SU-DHL-6 (cell line): ENCODE data around the gene LRRC34.

ENCODE experiments used
- H2AFZ ChIP-seq: fragments of 200-600 bp; sonication (generic); 2 replicates; pipeline ENCODE4 v1.6.1; 2014; ENCODE audit warnings: low read depth, mild to moderate bottlenecking, moderate library complexity, mixed read lengths, antibody characterized with exemption, low read length; ENCODE audit not compliant: severe bottlenecking
- H3F3A ChIP-seq: fragments of 200-600 bp; shearing (Covaris generic); 2 replicates; pipeline ENCODE4 v1.6.0; 2016; ENCODE audit warnings: antibody characterized with exemption, mild to moderate bottlenecking; ENCODE audit not compliant: insufficient read depth
- H3K27ac ChIP-seq: fragments of 200-600 bp; sonication (generic); 2 replicates; pipeline ENCODE4 v1.5.1; 2016; ENCODE audit warnings: low read depth, mild to moderate bottlenecking, low read length, moderate library complexity, mixed read lengths
- H3K27me3 ChIP-seq: fragments of 200-600 bp; sonication (generic), shearing (Covaris generic); 2 replicates; pipeline ENCODE4 v1.6.0; 2014; ENCODE audit warnings: mild to moderate bottlenecking, low read length
- H3K36me3 ChIP-seq: fragments of 200-600 bp; sonication (generic); 2 replicates; pipeline ENCODE4 v1.6.1; 2014; ENCODE audit warnings: mild to moderate bottlenecking, low read length, mixed read lengths
- H3K4me2 ChIP-seq: fragments of 300-600, 200-600 bp; shearing (Covaris generic), sonication (generic); 2 replicates; pipeline ENCODE4 v1.6.0; 2014; ENCODE audit warnings: low read length, low read depth, mild to moderate bottlenecking; ENCODE audit not compliant: poor library complexity, severe bottlenecking
- H3K4me3 ChIP-seq: fragments of 200-600 bp; sonication (generic); 2 replicates; pipeline ENCODE4 v1.5.1; 2014; ENCODE audit warnings: antibody characterized with exemption, low read length, mild to moderate bottlenecking, mixed read lengths; ENCODE audit not compliant: insufficient read depth, poor library complexity, severe bottlenecking
- H3K79me2 ChIP-seq: fragments of 200-600 bp; sonication (generic); 2 replicates; pipeline ENCODE4 v1.6.1; 2014; ENCODE audit warnings: mild to moderate bottlenecking, low read length, moderate library complexity; ENCODE audit not compliant: insufficient read depth
- H3K9ac ChIP-seq: fragments of 200-600 bp; sonication (generic); 2 replicates; pipeline ENCODE4 v1.7.0; 2014; ENCODE audit warnings: mild to moderate bottlenecking, low read length
- H3K9me2 ChIP-seq: fragments of 200-600 bp; sonication (generic); replicated peaks from 2 replicates; pipeline ENCODE4 v1.6.1; 2014; ENCODE audit warnings: low read length; ENCODE audit not compliant: insufficient read depth
- H3K9me3 ChIP-seq: fragments of 200-600 bp; sonication (generic); 2 replicates; pipeline ENCODE4 v1.6.1; 2014; ENCODE audit warnings: low read length, mixed read lengths; ENCODE audit not compliant: insufficient read depth
- H4K20me1 ChIP-seq: fragments of 200-600 bp; sonication (generic); 2 replicates; pipeline ENCODE4 v1.6.1; 2014; ENCODE audit warnings: low read depth, mild to moderate bottlenecking, antibody characterized with exemption, low read length, moderate library complexity, mixed read lengths
- EZH2phosphoT487 ChIP-seq: fragments of 200-600 bp; sonication (generic), shearing (Covaris generic); conservative IDR thresholded peaks from 2 replicates; pipeline ENCODE4 v1.6.1; 2018; ENCODE audit warnings: mild to moderate bottlenecking, antibody characterized with exemption, low read length, moderate library complexity, mixed read lengths
- TF ChIP-seq, protein P1 (sequence below): fragments of 200-600 bp; sonication (generic); IDR thresholded peaks from one replicate; pipeline ENCODE4 v1.5.1; 2017; ENCODE audit warnings: antibody characterized with exemption, mild to moderate bottlenecking, low read length, moderate library complexity; ENCODE audit not compliant: insufficient read depth, poor library complexity, severe bottlenecking

Gene LRRC34

DNA sequence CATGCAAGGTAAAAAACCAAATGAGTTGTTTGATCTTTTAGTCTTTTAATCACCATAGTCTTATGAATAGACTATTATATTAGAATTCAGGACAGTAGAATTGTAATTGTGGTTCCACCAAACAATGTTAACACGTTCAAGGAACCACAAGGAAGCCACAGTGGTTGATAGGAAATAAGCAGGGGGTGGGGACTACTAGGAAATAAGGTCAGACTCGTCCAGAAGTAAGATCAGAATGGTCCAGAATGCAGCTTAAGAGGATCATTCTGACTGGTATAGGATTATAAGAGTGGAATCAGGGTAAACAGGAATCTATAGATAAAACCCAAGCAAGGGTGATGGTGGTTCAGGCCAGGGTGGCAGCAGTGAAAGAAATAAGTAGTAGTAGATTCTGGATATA, 32.0 kb downstream of the LRRC34 start:
- H4K20me1 ChIP-seq: no peaks in the 10 kb centered on the region
- H3K36me3 ChIP-seq: peaks cover 71% of the 10 kb centered on the region

GRCh38 chr3:169777822-169778221, 34.9 kb downstream of the LRRC34 start:
- no peaks in the 10 kb centered on the region for H3K27me3 ChIP-seq
- H3F3A ChIP-seq: peaks cover 7% of the 10 kb centered on the region
- TF ChIP-seq EZH2phosphoT487: no peak
- TF ChIP-seq, protein P1, sequence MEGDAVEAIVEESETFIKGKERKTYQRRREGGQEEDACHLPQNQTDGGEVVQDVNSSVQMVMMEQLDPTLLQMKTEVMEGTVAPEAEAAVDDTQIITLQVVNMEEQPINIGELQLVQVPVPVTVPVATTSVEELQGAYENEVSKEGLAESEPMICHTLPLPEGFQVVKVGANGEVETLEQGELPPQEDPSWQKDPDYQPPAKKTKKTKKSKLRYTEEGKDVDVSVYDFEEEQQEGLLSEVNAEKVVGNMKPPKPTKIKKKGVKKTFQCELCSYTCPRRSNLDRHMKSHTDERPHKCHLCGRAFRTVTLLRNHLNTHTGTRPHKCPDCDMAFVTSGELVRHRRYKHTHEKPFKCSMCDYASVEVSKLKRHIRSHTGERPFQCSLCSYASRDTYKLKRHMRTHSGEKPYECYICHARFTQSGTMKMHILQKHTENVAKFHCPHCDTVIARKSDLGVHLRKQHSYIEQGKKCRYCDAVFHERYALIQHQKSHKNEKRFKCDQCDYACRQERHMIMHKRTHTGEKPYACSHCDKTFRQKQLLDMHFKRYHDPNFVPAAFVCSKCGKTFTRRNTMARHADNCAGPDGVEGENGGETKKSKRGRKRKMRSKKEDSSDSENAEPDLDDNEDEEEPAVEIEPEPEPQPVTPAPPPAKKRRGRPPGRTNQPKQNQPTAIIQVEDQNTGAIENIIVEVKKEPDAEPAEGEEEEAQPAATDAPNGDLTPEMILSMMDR: no peak
- peaks cover 52% of the 10 kb centered on the region for H3K36me3 ChIP-seq
- H3K27ac ChIP-seq: no peak overlapping the region
- peaks cover 45% of the 10 kb centered on the region for H3K79me2 ChIP-seq
- H3K4me3 ChIP-seq: no peak overlapping the region
- H4K20me1 ChIP-seq: no peaks in the 10 kb centered on the region
- no peak overlapping the region for H3K9ac ChIP-seq
- H3K4me2 ChIP-seq: no peak overlapping the region
- H2AFZ ChIP-seq: no peak overlapping the region
- H3K9me2 ChIP-seq: no peaks in the 10 kb centered on the region
- no peaks in the 10 kb centered on the region for H3K9me3 ChIP-seq

More for the DNA sequence above, 32.0 kb downstream of the LRRC34 start:
- no peaks in the 10 kb centered on the region for H3K27me3 ChIP-seq
- no peak overlapping the region for H2AFZ ChIP-seq
- no peak for TF ChIP-seq EZH2phosphoT487
- TF ChIP-seq, protein P1: no peak
- H3K9me3 ChIP-seq: no peaks in the 10 kb centered on the region
- H3K4me2 ChIP-seq: no peak overlapping the region
- H3K9ac ChIP-seq: no peak overlapping the region
- H3K79me2 ChIP-seq: peaks cover 20% of the 10 kb centered on the region
- no peaks in the 10 kb centered on the region for H3K9me2 ChIP-seq
- no peak overlapping the region for H3K27ac ChIP-seq
- H3F3A ChIP-seq: peaks cover 10% of the 10 kb centered on the region; the same call in 1 of the 2 replicates
- no peak overlapping the region for H3K4me3 ChIP-seq

GRCh38 chr3:169774186-169774585, 38.5 kb downstream of the LRRC34 start:
- Histone ChIP-seq H3K27me3 (no peaks in the 10 kb centered on the region), H3F3A (peaks cover 19% of the 10 kb centered on the region), H3K27ac (no peak overlapping the region), H3K4me3 (peak overlapping the region; percentile 86), H3K9me2 (no peaks in the 10 kb centered on the region), H3K4me2 (peak overlapping the region; percentile 96), H2AFZ (no peak overlapping the region), H3K36me3 (peaks cover 25% of the 10 kb centered on the region), H4K20me1 (no peaks in the 10 kb centered on the region), H3K9me3 (no peaks in the 10 kb centered on the region), H3K79me2 (peaks cover 45% of the 10 kb centered on the region), H3K9ac (peak overlapping the region; percentile 85)
- TF ChIP-seq EZH2phosphoT487: no peak
- TF ChIP-seq, protein P1: no peak
